Frontal cortex (tissue), 4 donors: ENCODE measurements around the gene KMT2B. TPM values are rescaled to one million over a fixed set of nuclear protein-coding genes. Genes with fewer than 3 reads are reported as not detected.

ENCODE experiments used
- DNase-seq, 2 donors: peaks; one replicate each; pipeline ENCODE4 v3.0.0; 2012; ENCODE audit warnings: low spot score in 2 of 2
- FAIRE-seq: peaks from 2 replicates; lab custom pipeline; 2012; peaks lifted over from hg19 to GRCh38; lab: Jason Lieb, UNC
- total RNA-seq: library from RNA; depleted of rRNA; stranded (reverse); fragments of >200 nt; gene quantifications from one replicate; pipeline ENCODE4 v1.2.3, GENCODE V29; 2014
- donor health status: control.
- donor health status: control.
- donor health status: control.

Gene KMT2B
- total RNA-seq, 1 donor from 2014 or later, result 3.7 TPM

- no peak for DNase-seq
- no peak for FAIRE-seq
Observed at GRCh38 chr19:35710784-35711723, 6.7 kb upstream of the KMT2B start.

GRCh38 chr19:35712567-35713505 is 5.0 kb upstream of the KMT2B start:
- FAIRE-seq (no peak), DNase-seq (no peak)

- DNase-seq, result no peak
Observed at GRCh38 chr19:35713506-35713850, 4.3 kb upstream of the KMT2B start.

GRCh38 chr19:35713904-35714495 is 3.8 kb upstream of the KMT2B start:
- FAIRE-seq (no peak), DNase-seq (no peak)

More at GRCh38 chr19:35713506-35713850, 4.3 kb upstream of the KMT2B start:
- FAIRE-seq, result no peak

GRCh38 chr19:35714601-35715354 is 3.0 kb upstream of the KMT2B start:
- DNase-seq (no peak), FAIRE-seq (no peak)

- DNase-seq, result no peak
- no peak for FAIRE-seq
Observed at GRCh38 chr19:35715355-35715809, 2.4 kb upstream of the KMT2B start.

GRCh38 chr19:35715981-35716800 is 1.6 kb upstream of the KMT2B start:
- DNase-seq (peak in 1 of 2 donors; percentile 68), FAIRE-seq (no peak)

- DNase-seq, result peak; percentile 90 to 100
- FAIRE-seq, result no peak
Observed at GRCh38 chr19:35716801-35717664, 770 bp upstream of the KMT2B start.

GRCh38 chr19:35718345-35719041 is 690 bp downstream of the KMT2B start:
- FAIRE-seq (no peak), DNase-seq (peak; percentile 59 to 63)

- no peak for DNase-seq
- no peak for FAIRE-seq
Observed at GRCh38 chr19:35719402-35720162, 1.8 kb downstream of the KMT2B start.

- no peak for DNase-seq
- no peak for FAIRE-seq
Observed at GRCh38 chr19:35720163-35720524, 2.3 kb downstream of the KMT2B start.

GRCh38 chr19:35720648-35721047 is 2.8 kb downstream of the KMT2B start:
- no peak for DNase-seq
- FAIRE-seq, result no peak

- FAIRE-seq (no peak), DNase-seq (no peak)
Observed at GRCh38 chr19:35721374-35721773, 3.6 kb downstream of the KMT2B start.

GRCh38 chr19:35722461-35722860 is 4.7 kb downstream of the KMT2B start:
- DNase-seq (no peak), FAIRE-seq (no peak)

GRCh38 chr19:35722897-35723296 is 5.1 kb downstream of the KMT2B start:
- no peak for FAIRE-seq

GRCh38 chr19:35723671-35724070 is 5.9 kb downstream of the KMT2B start:
- FAIRE-seq, result no peak

More at GRCh38 chr19:35722897-35723296, 5.1 kb downstream of the KMT2B start:
- DNase-seq, result no peak

More at GRCh38 chr19:35723671-35724070, 5.9 kb downstream of the KMT2B start:
- DNase-seq, result no peak
